Right lobe of liver (tissue), 4 donors: ENCODE data around the gene CBX8.

Experiments
- CTCF ChIP-seq, 4 donors: fragments of 200-600 bp in 3 of 4; fragments of 450-650 bp in 1 of 4; IDR thresholded peaks; one replicate each; pipeline versions ENCODE4 v1.5.1 to v1.8.0; 2016 to 2022; ENCODE audit warnings: antibody characterized with exemption in 4 of 4, mild to moderate bottlenecking in 2 of 4
- POLR2A ChIP-seq: fragments of 450-650 bp; IDR thresholded peaks from one replicate; pipeline ENCODE4 v1.6.1; 2017; ENCODE audit warnings: antibody characterized with exemption, mild to moderate bottlenecking
- donor health status: DM: no; HTN: no; CAD: no.
- donor health status: DM: no; HTN: no; CAD: no.
- donor health status: DM: no; HTN: yes; CAD: no.

- TF ChIP-seq CTCF (IDR thresholded peaks at IDR 0.05) (no peak), POLR2A (no peak)
Measured at GRCh38 chr17:79835953-79836509, 39.2 kb upstream of the CBX8 start.
